GM18909 (cell line): ENCODE data around the gene EEPD1.
"Not testable (repeated sequence)": the region's sequence is repeated elsewhere in the genome, so short reads cannot be mapped to it uniquely, and the experiment has no call there.

Source experiments
- ATAC-seq: cut with Tn5 transposase; IDR thresholded peaks from one replicate; pipeline ENCODE4 v1.9.1; 2021; ENCODE audit warnings: mild to moderate bottlenecking; ENCODE audit not compliant: unreplicated experiment, poor library complexity

Gene EEPD1

GRCh38 chr7:36311539-36311938, 158.5 kb downstream of the EEPD1 start:
- no peak for ATAC-seq

- peak; percentile 88 for ATAC-seq
Observed at GRCh38 chr7:36312064-36312914, 159.2 kb downstream of the EEPD1 start.

GRCh38 chr7:36312915-36313334, 159.9 kb downstream of the EEPD1 start:
- peak; percentile 20 for ATAC-seq

GRCh38 chr7:36313607-36314006, 160.6 kb downstream of the EEPD1 start:
- ATAC-seq, result no peak

GRCh38 chr7:36314491-36314890, 161.4 kb downstream of the EEPD1 start:
- no peak for ATAC-seq

GRCh38 chr7:36315309-36315944, 162.4 kb downstream of the EEPD1 start:
- no peak for ATAC-seq

GRCh38 chr7:36316319-36316718, 163.3 kb downstream of the EEPD1 start:
- no peak for ATAC-seq

GRCh38 chr7:36317276-36317675, 164.2 kb downstream of the EEPD1 start:
- no peak for ATAC-seq

GRCh38 chr7:36318116-36318515, 165.1 kb downstream of the EEPD1 start:
- no peak for ATAC-seq

- ATAC-seq, result not testable (repeated sequence)
Observed at GRCh38 chr7:36321284-36321683, 168.2 kb downstream of the EEPD1 start.

- no peak for ATAC-seq
Observed at GRCh38 chr7:36336390-36336789, 183.3 kb downstream of the EEPD1 start.

GRCh38 chr7:36338256-36338655, 185.2 kb downstream of the EEPD1 start:
- no peak for ATAC-seq

GRCh38 chr7:36343548-36343947, 190.5 kb downstream of the EEPD1 start:
- ATAC-seq, result no peak

- ATAC-seq, result no peak
Observed at GRCh38 chr7:36344622-36345021, 191.6 kb downstream of the EEPD1 start.

- no peak for ATAC-seq
Observed at GRCh38 chr7:36346260-36346831, 193.3 kb downstream of the EEPD1 start.

GRCh38 chr7:36348256-36348655, 195.2 kb downstream of the EEPD1 start:
- ATAC-seq, result no peak

GRCh38 chr7:36348771-36349170, 195.7 kb downstream of the EEPD1 start:
- no peak for ATAC-seq

GRCh38 chr7:36349626-36350025, 196.6 kb downstream of the EEPD1 start:
- no peak for ATAC-seq
